ENCODE measurements around the gene PAK4. TPM values are rescaled to one million over a fixed set of nuclear protein-coding genes. Genes with fewer than 3 reads are reported as not detected.

PAK4 gene
- polyA plus RNA-seq, 1 donor (not counting 4 experiments of a cell fraction or from before 2014, with no cell fraction given), result 11.2 TPM

DNA sequence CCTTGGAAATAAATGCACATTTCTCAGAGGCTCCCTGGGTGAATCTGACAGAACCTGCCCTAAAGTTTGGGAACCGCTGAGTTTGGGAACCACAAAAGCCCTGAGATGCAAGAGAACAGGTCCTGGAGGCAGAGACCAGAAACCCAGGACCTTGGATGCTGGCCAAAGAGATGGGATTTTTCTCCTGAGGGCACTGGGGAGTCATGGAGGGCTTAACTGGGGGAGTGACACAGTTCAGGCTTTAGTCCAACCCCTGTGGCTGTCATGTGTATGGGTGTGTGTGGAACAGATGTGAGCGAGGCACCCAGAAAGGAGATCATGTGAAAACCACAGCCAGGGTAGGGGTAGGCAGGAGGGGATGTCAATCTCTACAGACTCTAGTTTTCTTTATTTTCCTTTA is 67.3 kb downstream of the PAK4 start:
- Histone ChIP-seq H4K20me1 (ENCODE audit: control insufficient read depth, extremely low read depth, insufficient read depth, low read length) (no peaks in the 10 kb centered on the region), H3K79me2 (ENCODE audit: control insufficient read depth, insufficient read depth, low read length) (no peaks in the 10 kb centered on the region), H3K9ac (ENCODE audit: control insufficient read depth, extremely low read depth, insufficient read depth, low read length) (no peak overlapping the region), H3K9me1 (ENCODE audit: control insufficient read depth, extremely low read depth, insufficient read depth, low read length) (no peaks in the 10 kb centered on the region), H3K4me1 (ENCODE audit: control insufficient read depth, extremely low read depth, insufficient read depth, low read length) (peaks cover 19% of the 10 kb centered on the region), H3K4me2 (ENCODE audit: control insufficient read depth, extremely low read depth, insufficient read depth, low read depth, low read length) (no peak overlapping the region), H3K27ac (ENCODE audit: control insufficient read depth, insufficient read depth, low read length) (no peak overlapping the region), H2AFZ (ENCODE audit: control insufficient read depth, low read length) (no peak overlapping the region), H3K27me3 (ENCODE audit: control insufficient read depth, extremely low read depth, insufficient read depth, low read length) (peaks cover 23% of the 10 kb centered on the region), H3K9me3 (ENCODE audit: control insufficient read depth, low read depth, low read length) (no peaks in the 10 kb centered on the region), H3K4me3 (ENCODE audit: control insufficient read depth in 2 of 3, extremely low read depth in 1 of 3, insufficient read depth in 2 of 3, low read depth in 1 of 3, low read length in 3 of 3) (no peak overlapping the region), H3K36me3 (ENCODE audit: control insufficient read depth in 2 of 2, extremely low read depth in 1 of 2, insufficient read depth in 2 of 2, low read length in 2 of 2) (no peaks in the 10 kb centered on the region)
- DNase-seq (ENCODE audit: low read depth, low spot score) (no peak), FAIRE-seq (no peak)
- dilution Hi-C loops (cut with MboI; ENCODE audit: extremely low pct_ligation_motif_present, low sequenced_read_pairs), result no loop called here
- TF ChIP-seq, protein P1, sequence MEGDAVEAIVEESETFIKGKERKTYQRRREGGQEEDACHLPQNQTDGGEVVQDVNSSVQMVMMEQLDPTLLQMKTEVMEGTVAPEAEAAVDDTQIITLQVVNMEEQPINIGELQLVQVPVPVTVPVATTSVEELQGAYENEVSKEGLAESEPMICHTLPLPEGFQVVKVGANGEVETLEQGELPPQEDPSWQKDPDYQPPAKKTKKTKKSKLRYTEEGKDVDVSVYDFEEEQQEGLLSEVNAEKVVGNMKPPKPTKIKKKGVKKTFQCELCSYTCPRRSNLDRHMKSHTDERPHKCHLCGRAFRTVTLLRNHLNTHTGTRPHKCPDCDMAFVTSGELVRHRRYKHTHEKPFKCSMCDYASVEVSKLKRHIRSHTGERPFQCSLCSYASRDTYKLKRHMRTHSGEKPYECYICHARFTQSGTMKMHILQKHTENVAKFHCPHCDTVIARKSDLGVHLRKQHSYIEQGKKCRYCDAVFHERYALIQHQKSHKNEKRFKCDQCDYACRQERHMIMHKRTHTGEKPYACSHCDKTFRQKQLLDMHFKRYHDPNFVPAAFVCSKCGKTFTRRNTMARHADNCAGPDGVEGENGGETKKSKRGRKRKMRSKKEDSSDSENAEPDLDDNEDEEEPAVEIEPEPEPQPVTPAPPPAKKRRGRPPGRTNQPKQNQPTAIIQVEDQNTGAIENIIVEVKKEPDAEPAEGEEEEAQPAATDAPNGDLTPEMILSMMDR (optimal IDR thresholded peaks at IDR 0.05 in 1 of 3, IDR thresholded peaks at IDR 0.05 in 1 of 3, conservative IDR thresholded peaks at IDR 0.05 in 1 of 3; ENCODE audit: extremely low read depth in 1 of 3, insufficient read depth in 2 of 3, low read length in 3 of 3), result no peak
- no peak for TF ChIP-seq EZH2 (IDR thresholded peaks at IDR 0.05; ENCODE audit: low read length)

DNA sequence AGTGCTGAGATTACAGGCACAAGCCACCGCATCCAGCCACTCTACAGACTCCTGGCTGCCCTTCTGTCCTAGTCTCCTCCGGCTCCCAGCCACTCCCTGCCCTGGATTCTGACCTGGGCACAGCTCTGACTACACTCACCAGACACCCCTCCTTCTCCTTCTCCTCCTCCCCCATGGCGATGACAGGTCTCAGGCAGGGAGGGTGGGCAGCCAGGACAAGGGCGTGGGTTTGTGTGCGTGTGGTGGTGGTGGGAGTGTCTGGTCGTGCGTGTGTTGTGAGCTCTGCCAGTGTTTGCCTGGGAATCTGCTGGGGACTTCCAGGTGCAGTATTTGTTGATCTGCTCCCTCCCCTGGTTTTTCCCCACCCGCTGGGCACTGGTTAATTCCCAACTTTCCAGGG is 68.2 kb downstream of the PAK4 start:
- Histone ChIP-seq H2AFZ (ENCODE audit: control insufficient read depth, low read length) (no peak overlapping the region), H4K20me1 (ENCODE audit: control insufficient read depth, extremely low read depth, insufficient read depth, low read length) (no peaks in the 10 kb centered on the region), H3K36me3 (ENCODE audit: control insufficient read depth in 2 of 2, extremely low read depth in 1 of 2, insufficient read depth in 2 of 2, low read length in 2 of 2) (no peaks in the 10 kb centered on the region), H3K9me3 (ENCODE audit: control insufficient read depth, low read depth, low read length) (no peaks in the 10 kb centered on the region), H3K9ac (ENCODE audit: control insufficient read depth, extremely low read depth, insufficient read depth, low read length) (no peak overlapping the region), H3K27me3 (ENCODE audit: control insufficient read depth, extremely low read depth, insufficient read depth, low read length) (peaks cover 29% of the 10 kb centered on the region), H3K9me1 (ENCODE audit: control insufficient read depth, extremely low read depth, insufficient read depth, low read length) (no peaks in the 10 kb centered on the region), H3K4me3 (ENCODE audit: control insufficient read depth in 2 of 3, extremely low read depth in 1 of 3, insufficient read depth in 2 of 3, low read depth in 1 of 3, low read length in 3 of 3) (no peak overlapping the region), H3K4me1 (ENCODE audit: control insufficient read depth, extremely low read depth, insufficient read depth, low read length) (peaks cover 23% of the 10 kb centered on the region), H3K79me2 (ENCODE audit: control insufficient read depth, insufficient read depth, low read length) (no peaks in the 10 kb centered on the region), H3K4me2 (ENCODE audit: control insufficient read depth, extremely low read depth, insufficient read depth, low read depth, low read length) (no peak overlapping the region), H3K27ac (ENCODE audit: control insufficient read depth, insufficient read depth, low read length) (no peak overlapping the region)
- FAIRE-seq (no peak), DNase-seq (ENCODE audit: low read depth, low spot score) (no peak)
- TF ChIP-seq EZH2 (IDR thresholded peaks at IDR 0.05; ENCODE audit: low read length), result no peak
- TF ChIP-seq, protein P1 (optimal IDR thresholded peaks at IDR 0.05 in 1 of 3, IDR thresholded peaks at IDR 0.05 in 1 of 3, conservative IDR thresholded peaks at IDR 0.05 in 1 of 3; ENCODE audit: extremely low read depth in 1 of 3, insufficient read depth in 2 of 3, low read length in 3 of 3), result no peak
- dilution Hi-C loops (cut with MboI; ENCODE audit: extremely low pct_ligation_motif_present, low sequenced_read_pairs), result no loop called here
